T-helper 1 cell treated with Interleukin-12 subunit alpha and Interleukin-12 subunit beta and Interleukin-4 antibody, amounts not matched to agents 30 ng/mL and 1 ng/mL, for 36 hours (primary cell): ENCODE data around the gene CCL26. TPM values are rescaled to one million over a fixed set of nuclear protein-coding genes. Genes with fewer than 3 reads are reported as not detected.
"Not testable (repeated sequence)": the region's sequence is repeated elsewhere in the genome, so short reads cannot be mapped to it uniquely, and the experiment has no call there.

Experiments used
- intact Hi-C: fragments of 100-400 bp; cut with micrococcal nuclease; formaldehyde crosslinking; loops from one replicate; pipeline ENCODE4 v1.15.1; 2024
- total RNA-seq: library from RNA; stranded (reverse); gene quantifications from 2 replicates; pipeline ENCODE4 v1.2.3, GENCODE V29; 2022

Gene CCL26
- total RNA-seq, 1 donor from 2014 or later: not detected

DNA sequence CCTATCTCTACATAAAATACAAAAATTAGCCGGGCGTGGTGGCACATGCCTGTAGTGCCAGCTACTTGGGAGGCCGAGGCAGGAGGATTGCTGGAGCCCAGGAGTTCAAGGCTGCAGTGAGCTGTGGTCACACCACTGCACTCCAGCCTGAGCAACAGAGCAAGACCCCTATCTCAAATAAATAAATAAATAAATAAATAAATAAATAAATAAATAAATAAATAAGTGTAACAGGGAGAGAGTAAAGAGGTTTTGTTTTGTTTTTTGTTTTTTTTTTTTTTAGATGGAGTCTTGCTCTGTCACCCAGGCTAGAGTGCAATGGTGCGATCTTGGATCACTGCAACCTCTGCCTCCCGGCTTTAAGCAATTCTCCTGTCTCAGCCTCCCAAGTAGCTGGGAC, 20.6 kb upstream of the CCL26 start:
- intact Hi-C loops: not testable (repeated sequence)

DNA sequence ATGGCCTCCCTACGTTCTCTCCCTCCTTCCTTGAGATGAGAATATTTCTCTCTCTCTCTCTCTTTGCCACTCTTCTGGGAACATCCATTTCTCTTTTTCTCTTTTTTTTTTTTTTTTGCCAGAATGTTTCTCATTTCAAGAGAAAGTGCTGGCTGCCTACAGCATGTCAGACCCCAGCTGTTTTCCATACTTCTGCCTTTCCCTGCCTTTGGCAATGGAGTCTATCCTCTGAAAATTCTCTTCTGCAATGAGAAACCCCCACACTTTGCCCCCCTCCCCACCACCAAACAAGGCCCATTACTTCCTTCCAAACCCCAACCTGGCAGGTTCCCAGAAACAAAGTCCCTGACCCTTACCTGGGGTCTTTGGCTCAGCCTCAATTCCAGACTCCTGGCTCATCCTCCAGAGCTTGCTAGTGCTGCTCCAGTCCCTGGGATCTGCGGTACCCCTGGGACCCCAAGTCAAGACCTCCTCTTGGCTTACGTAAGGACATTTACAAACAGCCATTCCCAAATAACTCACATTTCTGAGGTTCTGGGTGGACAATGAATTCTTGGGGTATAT, 17.4 kb upstream of the CCL26 start:
- intact Hi-C loops: no loop called here

DNA sequence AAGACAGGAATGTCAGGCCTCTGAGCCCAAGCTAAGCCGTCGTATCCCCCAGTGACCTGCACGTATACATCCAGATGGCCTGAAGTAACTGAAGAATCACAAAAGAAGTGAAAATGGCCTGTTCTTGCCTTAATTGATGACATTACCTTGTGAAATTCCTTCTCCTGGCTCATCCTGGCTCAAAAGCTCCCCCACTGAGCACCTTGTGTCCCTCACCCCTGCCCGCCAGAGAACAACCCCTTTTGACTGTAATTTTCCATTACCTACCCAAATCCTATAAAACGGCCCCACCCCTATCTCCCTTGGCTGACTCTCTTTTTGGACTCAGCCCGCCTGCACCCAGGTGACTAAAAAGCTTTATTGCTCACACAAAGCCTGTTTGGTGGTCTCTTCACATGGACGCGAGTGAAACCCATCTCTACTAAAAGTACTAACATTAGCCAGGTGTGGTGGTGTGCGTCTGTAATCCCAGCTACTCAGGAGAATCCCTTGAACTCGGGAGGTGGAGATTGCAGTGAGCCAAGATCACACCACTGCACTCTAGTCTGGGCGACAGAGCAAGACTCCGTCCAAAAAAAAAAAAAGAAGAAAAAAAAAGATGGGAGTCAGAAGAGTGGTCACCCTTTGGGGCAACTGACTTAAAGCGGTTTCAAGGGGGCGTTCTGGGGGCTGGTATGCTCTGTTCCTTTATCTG, 16.3 kb upstream of the CCL26 start:
- intact Hi-C loops: not testable (repeated sequence)

DNA sequence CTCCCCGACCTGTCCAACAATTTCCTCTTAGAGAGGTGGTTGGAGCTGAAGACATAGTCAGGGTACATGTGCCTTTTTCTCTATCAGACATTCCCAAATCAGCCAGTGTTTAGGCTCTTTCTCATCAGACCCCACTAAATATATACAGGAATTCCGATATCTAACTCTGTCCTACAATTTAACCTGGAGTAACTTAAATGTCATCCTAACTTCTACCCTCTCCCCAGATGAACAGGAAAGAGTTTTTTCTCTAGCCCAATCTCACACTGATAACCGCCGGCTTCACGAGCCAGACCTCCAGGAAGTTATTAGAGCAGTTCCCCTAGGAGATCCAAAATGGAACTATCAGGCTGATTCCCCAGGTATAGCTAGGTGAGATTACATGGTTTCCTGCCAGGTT, 11.0 kb upstream of the CCL26 start:
- intact Hi-C loops: not testable (repeated sequence)

DNA sequence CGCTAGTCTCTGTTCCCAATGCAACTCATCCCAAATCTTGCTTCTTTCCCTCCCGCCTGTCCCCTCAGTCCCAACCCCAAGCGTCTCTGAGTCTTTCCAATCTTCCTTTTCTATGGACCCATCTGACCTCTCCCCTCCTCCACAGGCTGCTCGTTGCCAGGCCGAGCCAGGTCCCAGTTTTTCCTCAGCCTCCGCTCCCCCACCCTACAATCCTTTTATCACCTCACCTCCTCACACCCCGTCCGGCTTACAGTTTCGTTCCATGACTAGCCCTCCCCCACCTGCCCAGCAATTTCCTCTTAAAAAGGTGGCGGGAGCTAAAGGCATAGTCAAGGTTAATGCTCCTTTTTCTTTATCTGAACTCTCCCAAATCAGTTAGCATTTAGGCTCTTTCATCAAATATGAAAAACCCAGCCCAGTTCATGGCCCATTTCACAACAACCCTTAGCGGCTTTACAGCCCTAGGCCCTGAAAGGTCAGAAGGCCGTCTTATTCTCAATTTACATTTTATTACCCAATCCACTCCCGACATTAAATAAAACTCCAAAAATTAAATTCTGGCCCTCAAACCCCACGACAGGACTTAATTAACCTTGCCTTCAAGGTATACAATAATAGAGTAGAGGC, 8.7 kb upstream of the CCL26 start:
- intact Hi-C loops: not testable (repeated sequence)

DNA sequence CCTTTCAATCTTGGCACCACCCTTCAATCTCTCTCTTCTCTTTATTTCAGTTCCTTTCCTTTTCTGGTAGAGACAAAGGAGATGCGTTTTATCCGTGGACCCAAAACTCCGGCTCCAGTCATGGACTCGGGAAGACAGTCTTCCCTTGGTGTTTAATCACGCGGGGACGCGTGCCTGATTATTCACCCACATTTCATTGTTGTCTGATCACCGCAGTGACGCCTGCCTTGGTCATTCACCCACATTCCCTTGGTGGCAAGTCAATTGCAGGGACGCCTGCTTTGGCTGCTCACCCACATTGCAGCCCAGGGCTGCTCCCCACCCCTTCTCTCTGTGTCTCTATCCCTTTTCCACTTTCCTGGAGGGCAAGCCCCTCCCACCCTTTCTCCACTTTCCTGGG, 7.5 kb upstream of the CCL26 start:
- intact Hi-C loops: not testable (repeated sequence)

DNA sequence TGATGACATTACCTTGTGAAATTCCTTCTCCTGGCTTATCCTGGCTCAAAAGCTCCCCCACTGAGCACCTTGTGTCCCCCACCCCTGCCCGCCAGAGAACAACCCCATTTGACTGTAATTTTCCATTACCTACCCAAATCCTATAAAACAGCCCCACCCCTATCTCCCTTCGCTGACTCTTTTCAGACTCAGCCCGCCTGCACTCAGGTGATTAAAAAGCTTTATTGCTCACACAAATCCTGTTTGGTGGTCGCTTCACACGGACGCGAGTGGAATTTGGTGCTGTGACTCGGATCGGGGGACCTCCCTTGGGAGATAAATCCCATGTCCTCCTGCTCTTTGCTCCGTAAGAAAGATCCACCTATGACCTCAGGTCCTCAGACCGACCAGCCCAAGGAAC, 7.0 kb upstream of the CCL26 start:
- intact Hi-C loops: not testable (repeated sequence)

DNA sequence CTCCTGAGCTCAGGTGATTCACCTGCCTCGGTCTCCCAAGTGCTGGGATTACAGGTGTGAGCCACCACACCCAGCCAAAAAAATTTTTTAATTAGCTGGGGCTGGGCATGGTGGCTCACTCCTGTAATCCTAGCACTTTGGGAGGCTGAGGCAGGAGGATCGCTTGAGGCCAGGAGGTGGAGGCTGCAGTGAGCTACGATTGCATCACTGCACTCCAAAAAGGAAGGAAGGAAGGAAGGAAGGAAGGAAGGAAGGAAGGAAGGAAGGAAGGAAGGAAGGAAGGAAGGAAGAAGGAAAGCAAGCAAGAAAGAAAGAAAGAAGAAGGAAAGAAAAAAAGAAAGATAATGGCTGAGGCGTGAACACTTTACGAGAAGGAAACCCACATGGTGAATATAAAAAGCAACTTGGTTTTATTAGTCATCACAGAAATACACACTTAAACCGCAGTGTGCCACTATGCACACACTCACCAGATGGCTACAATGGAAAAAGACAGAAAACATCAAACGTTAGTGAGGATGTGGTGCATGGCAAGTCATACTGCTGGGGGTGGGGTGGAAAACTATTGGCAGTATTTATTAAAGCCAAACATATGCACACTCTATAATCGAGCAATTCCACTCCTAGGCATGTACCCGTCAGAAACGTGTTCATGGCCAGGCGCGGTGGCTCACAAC, 4.4 kb upstream of the CCL26 start:
- intact Hi-C loops: no loop called here

DNA sequence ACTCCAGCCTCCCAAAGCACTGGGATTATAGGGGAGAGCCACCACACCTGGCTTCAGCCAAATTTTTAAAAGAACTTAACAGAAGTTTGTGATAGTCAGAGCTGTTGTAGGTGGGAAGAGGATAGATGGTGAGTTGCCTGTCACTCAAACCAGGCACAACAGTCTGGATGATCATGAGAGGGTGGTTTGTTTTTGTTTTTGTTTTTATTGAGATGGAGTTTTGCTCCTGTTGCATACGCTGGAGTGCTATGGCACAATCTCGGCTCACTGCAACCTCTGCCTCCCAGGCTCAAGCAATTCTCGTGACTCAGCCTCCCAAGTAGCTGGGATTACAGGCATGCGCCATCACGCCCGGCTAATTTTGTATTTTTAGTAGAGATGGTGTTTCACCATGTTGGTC, 1.9 kb upstream of the CCL26 start:
- intact Hi-C loops: not testable (repeated sequence)

DNA sequence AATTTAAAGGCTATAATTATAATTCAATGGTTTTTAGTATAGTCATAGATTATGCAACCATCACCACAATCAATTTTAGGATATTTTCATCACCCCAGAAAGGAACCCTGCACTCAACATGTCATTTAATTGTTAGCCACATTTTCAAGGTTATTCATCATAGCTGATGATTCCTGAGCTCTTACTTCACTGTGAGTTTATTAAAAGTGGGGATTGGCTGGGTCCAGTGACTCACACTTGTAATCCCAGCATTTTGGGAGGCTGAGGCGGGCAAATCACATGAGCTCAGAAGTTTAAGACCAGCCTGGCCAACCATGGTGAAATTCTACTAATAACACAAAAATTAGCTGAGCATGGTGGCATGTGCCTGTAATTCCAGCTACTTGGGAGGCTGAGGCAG, 787 bp downstream of the CCL26 start:
- intact Hi-C loops: no loop called here

DNA sequence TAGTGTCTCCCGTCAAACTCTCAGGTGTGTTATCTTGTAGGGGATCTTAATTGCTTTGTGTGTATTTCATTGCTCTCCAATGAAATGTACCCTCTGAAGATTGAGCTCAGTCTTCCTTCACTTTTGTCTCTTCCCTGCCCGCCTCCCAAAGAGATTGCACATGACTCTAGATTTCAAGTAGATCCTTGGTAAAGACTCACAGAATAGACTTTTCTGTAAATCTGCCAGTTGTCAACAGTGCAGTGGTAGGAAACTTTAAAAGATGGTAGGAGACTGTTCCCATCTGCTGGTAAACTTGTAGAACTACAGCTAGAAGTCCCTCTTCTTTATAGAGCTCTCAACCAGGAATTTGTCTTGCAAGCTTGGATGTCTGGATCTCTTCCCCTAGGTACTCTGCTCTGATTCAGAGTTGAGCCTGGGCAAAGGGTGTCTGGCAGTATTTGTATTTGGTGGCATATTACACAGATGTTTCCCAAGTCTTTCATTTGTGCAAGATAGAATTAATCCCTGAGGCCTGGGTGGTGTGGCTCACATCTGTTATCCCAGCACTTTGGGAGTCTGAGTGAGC, 9.6 kb downstream of the CCL26 start:
- intact Hi-C loops: loop anchor here (1.0 kb wide), 1 partner anchor 234 kb away; no protein-coding TSS in a partner anchor

DNA sequence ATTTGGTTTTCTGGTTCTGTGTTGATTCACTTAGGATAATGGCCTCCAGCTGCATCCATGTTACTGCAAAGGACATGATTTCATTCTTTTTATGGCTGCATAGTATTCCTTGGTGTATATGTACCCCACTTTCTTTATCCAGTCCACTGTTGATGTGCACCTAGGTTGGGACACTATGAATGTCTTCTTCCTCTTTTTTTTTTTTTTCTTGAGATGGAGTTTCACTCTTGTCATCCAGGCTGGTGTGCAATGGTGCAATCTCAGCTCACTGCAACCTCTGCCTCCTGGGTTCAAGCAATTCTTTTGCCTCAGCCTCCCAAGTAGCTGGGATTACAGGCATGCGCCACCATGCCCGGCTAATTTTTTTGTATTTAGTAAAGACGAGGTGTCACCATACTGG, 10.2 kb downstream of the CCL26 start:
- intact Hi-C loops: loop anchor here (1.0 kb wide), 1 partner anchor 234 kb away; no protein-coding TSS in a partner anchor

DNA sequence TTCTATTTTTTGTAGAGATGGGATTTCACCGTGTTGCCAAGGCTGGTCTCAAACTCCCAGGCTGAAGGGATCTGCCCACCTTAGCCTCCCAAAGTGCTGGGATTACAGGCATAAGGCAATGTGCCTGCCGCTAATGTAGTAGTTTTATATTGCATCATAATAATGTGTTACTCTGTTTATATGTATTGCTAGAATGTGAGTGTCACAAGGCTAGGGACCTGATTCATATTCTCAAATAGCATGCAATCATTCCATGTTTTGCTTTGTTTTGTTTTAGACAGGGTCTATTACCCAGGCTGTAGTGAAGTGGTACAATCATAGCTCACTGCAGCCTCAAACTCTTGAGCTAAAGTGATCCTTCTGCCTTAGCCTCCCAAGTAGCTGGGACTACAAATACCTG, 13.5 kb downstream of the CCL26 start:
- intact Hi-C loops: no loop called here

DNA sequence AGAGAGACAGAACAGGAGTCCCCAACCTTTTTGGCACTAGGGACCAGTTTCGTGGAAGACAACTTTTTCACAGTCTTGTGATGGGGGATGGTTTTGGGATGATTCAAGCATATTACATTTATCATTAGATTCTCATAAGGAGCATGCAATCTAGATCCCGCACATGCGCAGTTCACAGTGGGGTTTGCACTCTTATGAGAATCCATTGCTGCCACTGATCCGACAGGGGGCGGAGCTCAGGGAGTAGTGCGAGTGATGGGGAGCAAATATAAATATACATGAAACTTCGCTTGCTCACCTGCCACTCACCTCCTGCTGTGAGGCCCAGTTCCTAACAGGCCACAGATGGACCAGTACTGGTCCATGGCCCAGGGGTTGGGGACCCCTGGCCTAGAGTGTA, 14.2 kb downstream of the CCL26 start:
- intact Hi-C loops: no loop called here

DNA sequence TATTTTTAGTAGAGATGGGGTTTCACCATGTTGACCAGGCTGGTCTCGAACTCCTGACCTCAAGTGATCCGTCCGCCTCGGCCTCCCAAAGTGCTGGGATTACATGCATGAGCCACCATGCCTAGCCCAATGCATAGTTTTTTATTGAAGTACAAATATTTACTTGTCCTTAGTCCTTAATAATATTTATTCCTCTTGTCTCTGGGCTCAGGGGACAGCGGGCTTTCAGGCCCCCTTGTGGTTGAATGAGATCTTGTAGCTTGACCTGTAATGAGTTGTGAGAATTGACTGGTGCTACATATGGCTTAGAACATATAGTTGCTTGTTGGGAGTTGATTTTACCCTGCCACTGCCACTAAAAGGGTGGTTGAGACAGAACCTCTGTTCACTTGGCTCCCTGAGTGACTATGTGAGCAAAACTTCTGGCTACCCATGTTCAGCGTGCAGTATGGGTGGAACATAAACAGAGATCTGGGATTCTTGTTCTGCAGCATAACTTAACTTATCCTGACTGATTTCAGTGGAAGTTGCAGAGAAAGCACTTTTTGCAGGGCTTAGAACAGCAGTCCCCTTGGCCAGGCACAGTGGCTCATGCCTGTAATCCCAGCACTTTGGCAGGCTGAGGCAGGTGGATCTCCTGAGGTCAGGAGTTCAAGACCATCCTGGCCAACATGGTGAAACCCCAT, 14.9 kb downstream of the CCL26 start:
- intact Hi-C loops: no loop called here

DNA sequence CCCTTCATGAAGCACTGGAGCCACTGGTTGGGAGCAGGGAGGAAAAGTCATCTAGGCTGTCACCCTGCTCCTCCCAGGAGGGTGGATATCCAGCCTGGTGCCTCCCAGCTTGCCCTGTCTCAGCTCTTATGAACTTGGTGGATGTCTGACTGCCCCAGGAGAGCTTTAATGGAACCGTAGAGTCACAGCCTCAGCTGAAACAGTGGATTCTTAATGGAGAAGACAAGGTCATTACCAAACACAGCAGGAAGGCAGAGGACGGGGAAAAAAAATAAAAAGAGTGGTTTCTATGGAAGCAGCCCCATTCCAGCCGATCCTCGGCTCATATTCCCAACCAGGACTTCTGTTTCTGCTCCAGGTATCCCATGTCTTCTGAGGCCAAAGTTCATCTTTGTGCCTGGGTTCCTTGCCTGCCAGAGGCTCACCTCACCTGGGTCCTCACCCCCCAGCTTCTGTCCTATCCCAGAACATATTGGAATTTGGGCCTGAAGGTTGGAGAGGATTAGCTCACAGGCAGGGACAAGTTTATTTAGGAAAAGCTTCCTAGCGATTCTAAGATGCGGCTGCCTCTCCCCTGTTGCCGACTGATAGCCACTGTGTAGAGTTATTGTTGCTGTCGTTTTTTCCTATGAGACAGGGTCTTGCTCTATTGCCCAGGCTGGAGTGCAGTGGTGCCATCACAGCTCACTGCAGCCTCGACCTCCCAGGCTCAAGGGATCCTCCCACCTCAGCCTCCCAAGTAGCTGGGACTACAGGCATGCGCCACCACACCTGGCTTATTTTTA, 15.6 kb downstream of the CCL26 start:
- intact Hi-C loops: no loop called here

DNA sequence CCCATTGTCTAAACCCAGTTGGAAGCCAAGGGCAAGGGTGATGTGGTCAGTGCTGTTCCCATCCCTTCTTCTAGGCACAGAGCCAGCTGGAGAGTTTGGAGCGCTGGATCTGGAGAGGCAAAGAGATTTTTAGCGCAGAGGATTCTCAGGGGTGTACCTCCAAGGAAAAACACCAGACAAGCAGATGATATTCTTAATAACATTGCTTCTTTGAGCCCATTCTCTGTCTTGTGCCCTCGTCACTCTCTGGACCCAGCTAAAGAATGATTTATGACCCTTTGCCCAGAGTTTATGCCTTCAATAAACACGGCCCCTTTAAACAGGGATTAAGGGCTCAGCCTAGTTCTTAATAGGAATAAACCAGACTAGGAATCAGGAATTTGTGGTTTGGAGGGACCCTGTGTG, 28.6 kb downstream of the CCL26 start:
- intact Hi-C loops: no loop called here

DNA sequence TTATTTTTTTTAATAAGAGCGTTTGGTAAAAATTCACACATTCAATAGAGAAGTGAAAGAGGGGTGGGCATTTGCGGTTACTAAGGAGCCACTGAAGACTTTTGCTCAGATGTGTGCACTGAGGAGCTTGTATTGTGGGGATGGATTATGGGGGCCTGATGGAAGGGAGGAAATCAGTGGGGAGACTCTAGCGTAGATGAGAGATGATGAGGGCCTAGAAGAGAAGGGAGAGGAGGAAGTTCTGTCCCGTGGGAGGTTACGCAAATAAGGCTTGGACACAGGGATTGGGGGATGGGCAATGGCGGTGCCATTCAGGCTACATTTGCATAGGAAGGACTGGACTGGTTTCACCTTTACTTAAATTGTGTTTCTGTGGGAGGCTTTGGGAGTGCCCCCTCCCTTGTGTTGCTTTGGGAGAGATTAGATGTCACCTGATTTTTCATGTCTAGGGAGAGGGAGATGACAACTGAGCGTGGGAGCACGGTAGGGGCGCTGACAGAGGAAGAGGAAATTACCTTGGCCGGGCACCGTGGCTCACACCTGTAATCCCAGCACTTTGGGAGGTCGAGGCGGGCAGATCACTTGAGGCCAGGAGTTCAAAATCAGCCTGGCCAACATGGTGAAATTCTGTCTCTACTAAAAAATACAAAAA, 31.0 kb downstream of the CCL26 start:
- intact Hi-C loops: no loop called here

DNA sequence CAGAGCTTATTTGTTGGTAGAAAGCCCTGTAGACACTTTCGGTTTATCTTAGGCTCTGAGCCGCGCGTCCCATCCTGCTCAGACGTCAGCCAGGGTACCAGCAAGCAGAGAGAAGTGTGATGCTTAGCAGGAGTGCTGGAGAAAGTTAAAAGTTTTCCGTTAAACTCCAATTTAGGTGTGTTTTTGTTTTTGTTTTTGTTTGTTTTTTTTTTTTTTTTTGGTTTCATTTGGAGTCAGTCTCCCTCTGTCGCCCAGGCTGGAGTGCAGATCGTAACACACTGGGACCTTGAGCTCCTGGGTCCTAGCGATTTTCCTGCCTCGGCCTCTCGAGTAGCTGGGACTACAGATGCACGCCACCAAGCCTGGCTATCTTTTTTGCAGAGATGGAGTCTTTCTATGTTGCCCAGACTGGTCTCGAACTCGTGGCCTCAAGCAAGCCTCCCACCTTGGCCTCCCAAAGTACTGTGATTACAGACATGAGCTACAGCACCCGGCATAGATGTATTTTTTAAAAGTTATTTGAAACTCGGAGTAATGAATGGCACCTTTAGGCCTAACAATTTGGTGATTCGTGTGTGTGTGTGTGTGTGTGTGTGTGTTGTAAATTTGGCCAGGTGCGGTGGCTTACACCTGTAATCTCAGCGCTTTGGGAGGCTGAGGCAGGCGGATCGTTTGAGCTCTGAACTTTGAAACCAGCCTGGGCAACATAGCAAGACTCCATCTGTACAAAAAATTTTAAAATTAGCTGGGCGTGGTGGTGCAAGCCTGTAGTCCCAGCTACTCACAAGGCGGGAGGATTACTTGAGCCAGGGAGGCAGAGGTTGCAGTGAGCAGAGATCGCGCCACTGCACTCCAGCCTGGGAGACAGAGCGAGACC, 32.0 kb downstream of the CCL26 start:
- intact Hi-C loops: loop anchor here (5.0 kb wide), 5 partner anchors 252 to 577 kb away; partner anchors contain the start of genes MDH2, STYXL1 and TMEM120A
